Esophagus muscularis mucosa (tissue), 4 donors: ENCODE measurements around the gene PLD3. TPM values are rescaled to one million over a fixed set of nuclear protein-coding genes. Genes with fewer than 3 reads are reported as not detected.

Experiments used
- DNase-seq: peaks from one replicate; pipeline ENCODE4 v3.0.0-alpha.2; 2017; ENCODE audit errors: extremely low spot score
- H3K27ac ChIP-seq, 4 donors: fragments of 200-600 bp; sonication (generic); replicated peaks in 1 of 4; 1 replicate in 3 of 4; 2 replicates in 1 of 4; pipeline ENCODE4 v1.5.1; 2016 to 2019; ENCODE audit warnings: mild to moderate bottlenecking in 1 of 4
- H3K27me3 ChIP-seq, 4 donors: fragments of 200-600 bp; sonication (generic); one replicate each; pipeline versions ENCODE4 v1.5.1 to v1.6.0; 2016 to 2019
- H3K36me3 ChIP-seq, 4 donors: fragments of 200-600 bp; sonication (generic); one replicate each; pipeline ENCODE4 v1.5.1; 2016 to 2019
- H3K4me1 ChIP-seq, 4 donors: fragments of 200-600 bp; sonication (generic); one replicate each; pipeline ENCODE4 v1.5.1; 2016 to 2019
- H3K4me3 ChIP-seq, 4 donors: fragments of 200-600 bp; sonication (generic); 1 replicate in 2 of 4; 2 replicates in 2 of 4; pipeline ENCODE4 v1.5.1; 2016 to 2019; ENCODE audit warnings: mild to moderate bottlenecking in 4 of 4, moderate library complexity in 1 of 4
- H3K9me3 ChIP-seq, 4 donors: fragments of 200-600 bp; sonication (generic); 1 replicate in 3 of 4; 2 replicates in 1 of 4; pipeline ENCODE4 v1.5.1; 2016 to 2019
- EP300 ChIP-seq: sonication (generic); formaldehyde crosslinking; IDR thresholded peaks from one replicate; pipeline ENCODE4 v1.6.1; 2017; ENCODE audit warnings: antibody characterized with exemption
- POLR2A ChIP-seq: fragments of 450-650 bp; IDR thresholded peaks from one replicate; pipeline ENCODE4 v1.6.1; 2017; ENCODE audit warnings: antibody characterized with exemption, moderate library complexity, mild to moderate bottlenecking, low read depth
- POLR2AphosphoS5 ChIP-seq, 2 donors: sonication (generic); formaldehyde crosslinking; IDR thresholded peaks; one replicate each; pipeline ENCODE4 v1.6.1; 2017; ENCODE audit warnings: antibody characterized with exemption in 2 of 2
- WGBS: methylation state at CpG from one replicate; pipeline ENCODE4 v1.1.5; 2018; 5-methylcytosine and 5-hydroxymethylcytosine counted together
- intact Hi-C: fragments of 100-400 bp; cut with DNase I; formaldehyde crosslinking; loops from one replicate; pipeline ENCODE4 v1.15.1; 2023
- total RNA-seq, 4 donors: library from RNA; depleted of rRNA; stranded (reverse); fragments of >200 nt; gene quantifications; one replicate each; pipeline versions ENCODE4 v1.1.0 to v1.2.1, GENCODE V29; 2016
- TF ChIP-seq, protein P1 (sequence below), 3 experiments: fragments of 200-600 bp in 2 of 3; fragments of 450-650 bp in 1 of 3; sonication (generic) in 2 of 3; IDR thresholded peaks; one replicate each; pipeline ENCODE4 v1.5.1; 2017 to 2019; ENCODE audit warnings: antibody characterized with exemption in 3 of 3, mild to moderate bottlenecking in 2 of 3, moderate library complexity in 1 of 3

The PLD3 gene
- total RNA-seq, 4 donors from 2014 or later: 206 to 280 (median 223) TPM

- no peak overlapping the region for H3K4me3 ChIP-seq
- H3K36me3 ChIP-seq: peaks cover 0 to 21% (median 12%) of the 10 kb centered on the region in 4 donors
- H3K9me3 ChIP-seq: no peaks in the 10 kb centered on the region
- no peaks in the 10 kb centered on the region for H3K27me3 ChIP-seq
- DNase-seq: no peak
- WGBS: 89% methylated on average over 5 of the region's 20 CpGs
- peaks cover 0 to 9% (median 0%) of the 10 kb centered on the region in 4 donors for H3K4me1 ChIP-seq
- TF ChIP-seq EP300 (no peak), POLR2AphosphoS5 (IDR thresholded peaks at IDR 0.05) (no peak), POLR2A (no peak)
- TF ChIP-seq, protein P1, sequence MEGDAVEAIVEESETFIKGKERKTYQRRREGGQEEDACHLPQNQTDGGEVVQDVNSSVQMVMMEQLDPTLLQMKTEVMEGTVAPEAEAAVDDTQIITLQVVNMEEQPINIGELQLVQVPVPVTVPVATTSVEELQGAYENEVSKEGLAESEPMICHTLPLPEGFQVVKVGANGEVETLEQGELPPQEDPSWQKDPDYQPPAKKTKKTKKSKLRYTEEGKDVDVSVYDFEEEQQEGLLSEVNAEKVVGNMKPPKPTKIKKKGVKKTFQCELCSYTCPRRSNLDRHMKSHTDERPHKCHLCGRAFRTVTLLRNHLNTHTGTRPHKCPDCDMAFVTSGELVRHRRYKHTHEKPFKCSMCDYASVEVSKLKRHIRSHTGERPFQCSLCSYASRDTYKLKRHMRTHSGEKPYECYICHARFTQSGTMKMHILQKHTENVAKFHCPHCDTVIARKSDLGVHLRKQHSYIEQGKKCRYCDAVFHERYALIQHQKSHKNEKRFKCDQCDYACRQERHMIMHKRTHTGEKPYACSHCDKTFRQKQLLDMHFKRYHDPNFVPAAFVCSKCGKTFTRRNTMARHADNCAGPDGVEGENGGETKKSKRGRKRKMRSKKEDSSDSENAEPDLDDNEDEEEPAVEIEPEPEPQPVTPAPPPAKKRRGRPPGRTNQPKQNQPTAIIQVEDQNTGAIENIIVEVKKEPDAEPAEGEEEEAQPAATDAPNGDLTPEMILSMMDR (IDR thresholded peaks at IDR 0.05): no peak
- intact Hi-C loops: loop anchor here (5.0 kb wide), 1 partner anchor 45 kb away; no protein-coding TSS in a partner anchor
- no peak overlapping the region for H3K27ac ChIP-seq
Measured at GRCh38 chr19:40396886-40397567, 48.5 kb downstream of the PLD3 start.

- Histone ChIP-seq H3K4me3 (no peak overlapping the region), H3K36me3 (peaks cover 0 to 21% (median 12%) of the 10 kb centered on the region in 4 donors), H3K4me1 (peaks cover 0 to 9% (median 0%) of the 10 kb centered on the region in 4 donors), H3K9me3 (no peaks in the 10 kb centered on the region), H3K27ac (no peak overlapping the region), H3K27me3 (no peaks in the 10 kb centered on the region)
- TF ChIP-seq EP300: no peak
- TF ChIP-seq POLR2AphosphoS5 (IDR thresholded peaks at IDR 0.05): no peak
- DNase-seq: no peak
- intact Hi-C loops: loop anchor here (5.0 kb wide), 1 partner anchor 45 kb away; no protein-coding TSS in a partner anchor
- 97% methylated on average over 5 of the region's 22 CpGs for WGBS
Measured at GRCh38 chr19:40397568-40397906, 49.0 kb downstream of the PLD3 start.

GRCh38 chr19:40398417-40399131, 50.1 kb downstream of the PLD3 start:
- Histone ChIP-seq H3K4me1 (peaks cover 6 to 18% (median 10%) of the 10 kb centered on the region in 4 donors), H3K27ac (no peak overlapping the region), H3K27me3 (no peaks in the 10 kb centered on the region), H3K36me3 (peaks cover 0 to 21% (median 12%) of the 10 kb centered on the region in 4 donors), H3K9me3 (no peaks in the 10 kb centered on the region), H3K4me3 (peak overlapping the region in 2 of 4 donors; percentile 12 to 16)
- DNase-seq: no peak
- 59% methylated on average over 36 of the region's 49 CpGs for WGBS
- intact Hi-C loops: loop anchor here (5.0 kb wide), 1 partner anchor 46 kb away; no protein-coding TSS in a partner anchor
- TF ChIP-seq POLR2AphosphoS5 (IDR thresholded peaks at IDR 0.05) (no peak), EP300 (no peak), POLR2A (no peak)
- TF ChIP-seq, protein P1 (IDR thresholded peaks at IDR 0.05): no peak

DNA sequence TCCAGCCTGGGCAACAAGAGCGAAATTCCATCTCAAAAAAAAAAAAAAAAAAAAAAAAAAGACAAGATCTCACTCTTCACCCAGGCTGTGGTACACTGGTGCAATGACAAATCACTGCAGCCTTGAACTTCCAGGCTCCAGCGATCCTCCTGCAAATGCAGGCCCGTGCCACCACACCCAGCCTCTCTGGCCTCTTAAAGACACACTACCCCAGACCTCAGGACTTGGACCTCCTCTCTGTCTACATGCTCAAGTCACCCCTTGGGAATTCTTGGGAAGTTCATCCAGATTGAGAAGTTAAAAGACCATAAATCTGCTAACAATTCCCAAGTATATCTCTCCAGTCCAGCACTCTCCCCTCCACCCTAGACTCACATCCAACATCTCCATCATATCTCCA, 52.1 kb downstream of the PLD3 start:
- WGBS: 63% methylated on average over 3 of the region's 3 CpGs
- Histone ChIP-seq H3K27ac (no peak overlapping the region), H3K36me3 (peaks cover 0 to 21% (median 12%) of the 10 kb centered on the region in 4 donors), H3K9me3 (no peaks in the 10 kb centered on the region), H3K27me3 (no peaks in the 10 kb centered on the region), H3K4me3 (no peak overlapping the region), H3K4me1 (peaks cover 17 to 29% (median 24%) of the 10 kb centered on the region in 4 donors)
- intact Hi-C loops: no loop called here
- DNase-seq: no peak
- TF ChIP-seq EP300: no peak
- TF ChIP-seq, protein P1 (IDR thresholded peaks at IDR 0.05): no peak
- TF ChIP-seq POLR2A: no peak
- no peak for TF ChIP-seq POLR2AphosphoS5 (IDR thresholded peaks at IDR 0.05)
